AG09309 (cell line): ENCODE results near the gene ZMIZ1.

ENCODE experiments used
- DNase-seq: peaks from one replicate; pipeline ENCODE4 v3.0.0-alpha.2; 2010; ENCODE audit warnings: low read depth
- H3K4me3 ChIP-seq: 2 replicates; pipeline ENCODE4 v1.5.1; 2011; ENCODE audit warnings: mild to moderate bottlenecking, low read depth, low read length, moderate library complexity; ENCODE audit not compliant: control insufficient read depth
- TF ChIP-seq, protein P1 (sequence below): IDR thresholded peaks from 2 replicates; pipeline ENCODE4 v1.5.1; 2011; ENCODE audit warnings: mild to moderate bottlenecking, low read depth, low read length, inconsistent platforms; ENCODE audit not compliant: insufficient read depth, control insufficient read depth; ENCODE audit errors: missing control alignments

The ZMIZ1 gene

DNA sequence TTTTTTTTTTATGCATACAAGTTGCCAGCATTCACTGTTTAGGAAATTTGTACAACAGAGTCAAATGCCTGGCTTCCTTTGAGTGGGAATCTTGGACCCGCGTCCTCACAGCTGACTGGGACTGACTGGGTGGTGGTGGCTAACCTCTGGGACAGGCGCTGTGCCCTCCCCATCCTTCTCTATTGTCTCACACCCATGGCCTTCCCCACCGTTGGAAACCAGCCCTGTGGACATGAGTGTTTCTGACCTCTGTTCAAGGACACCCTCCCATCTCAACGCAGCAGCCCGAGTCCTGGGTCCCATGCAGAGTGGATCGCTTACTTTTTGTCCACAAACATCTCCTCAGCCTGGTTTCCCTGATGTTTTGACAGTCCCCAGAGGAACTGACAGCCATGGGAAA, 153.4 kb downstream of the ZMIZ1 start:
- TF ChIP-seq, protein P1, sequence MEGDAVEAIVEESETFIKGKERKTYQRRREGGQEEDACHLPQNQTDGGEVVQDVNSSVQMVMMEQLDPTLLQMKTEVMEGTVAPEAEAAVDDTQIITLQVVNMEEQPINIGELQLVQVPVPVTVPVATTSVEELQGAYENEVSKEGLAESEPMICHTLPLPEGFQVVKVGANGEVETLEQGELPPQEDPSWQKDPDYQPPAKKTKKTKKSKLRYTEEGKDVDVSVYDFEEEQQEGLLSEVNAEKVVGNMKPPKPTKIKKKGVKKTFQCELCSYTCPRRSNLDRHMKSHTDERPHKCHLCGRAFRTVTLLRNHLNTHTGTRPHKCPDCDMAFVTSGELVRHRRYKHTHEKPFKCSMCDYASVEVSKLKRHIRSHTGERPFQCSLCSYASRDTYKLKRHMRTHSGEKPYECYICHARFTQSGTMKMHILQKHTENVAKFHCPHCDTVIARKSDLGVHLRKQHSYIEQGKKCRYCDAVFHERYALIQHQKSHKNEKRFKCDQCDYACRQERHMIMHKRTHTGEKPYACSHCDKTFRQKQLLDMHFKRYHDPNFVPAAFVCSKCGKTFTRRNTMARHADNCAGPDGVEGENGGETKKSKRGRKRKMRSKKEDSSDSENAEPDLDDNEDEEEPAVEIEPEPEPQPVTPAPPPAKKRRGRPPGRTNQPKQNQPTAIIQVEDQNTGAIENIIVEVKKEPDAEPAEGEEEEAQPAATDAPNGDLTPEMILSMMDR: no peak
- no peak for DNase-seq

DNA sequence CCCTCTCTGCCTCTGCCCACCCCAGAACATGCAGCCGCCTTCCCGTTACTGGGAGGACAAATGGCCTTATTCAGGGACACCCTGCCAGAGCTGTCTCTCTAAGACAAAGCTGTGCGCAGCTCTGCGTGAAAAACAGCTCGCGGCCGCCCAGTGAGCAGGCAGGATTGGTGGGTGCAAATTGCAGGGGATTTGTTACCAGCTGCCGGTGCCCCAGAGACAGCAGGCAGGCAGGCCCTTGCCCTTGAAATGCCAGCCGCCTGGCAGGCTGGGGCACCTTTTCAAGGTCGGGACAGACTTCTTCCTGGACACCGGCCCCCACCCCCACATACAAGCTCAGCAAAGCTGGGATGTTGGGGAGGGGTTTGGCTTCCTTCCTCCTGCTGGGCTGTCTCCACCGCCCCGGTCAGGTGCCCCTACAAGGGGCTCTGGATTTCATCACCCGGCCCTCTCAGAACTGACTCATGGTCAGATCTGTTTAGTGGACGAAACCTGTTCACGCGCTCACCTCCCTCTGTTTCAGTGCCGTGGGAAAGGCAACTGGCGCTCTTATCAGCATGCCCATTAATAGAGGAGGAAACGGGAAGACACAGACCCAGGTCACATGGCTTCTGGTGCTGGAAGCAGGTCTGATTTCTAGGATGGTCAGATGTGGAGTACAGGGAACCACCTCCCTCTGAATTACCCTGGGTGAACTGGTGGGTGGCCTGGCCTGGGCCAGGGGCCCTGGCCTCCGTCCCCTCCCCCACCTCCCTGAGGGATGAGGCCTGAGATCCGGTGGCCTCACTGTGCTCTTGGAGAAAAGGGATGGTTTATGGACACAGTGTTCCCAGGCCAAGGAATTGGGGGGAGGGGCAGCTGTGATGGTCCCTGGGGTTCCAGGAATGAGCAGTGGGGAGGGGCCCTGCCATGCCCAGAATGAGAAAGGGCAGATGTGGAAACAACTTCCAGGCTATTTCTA, 154.6 kb downstream of the ZMIZ1 start:
- DNase-seq: no peak
- H3K4me3 ChIP-seq: no peak overlapping the region
- TF ChIP-seq, protein P1: no peak

More for the DNA sequence above, 153.4 kb downstream of the ZMIZ1 start:
- H3K4me3 ChIP-seq: no peak overlapping the region

DNA sequence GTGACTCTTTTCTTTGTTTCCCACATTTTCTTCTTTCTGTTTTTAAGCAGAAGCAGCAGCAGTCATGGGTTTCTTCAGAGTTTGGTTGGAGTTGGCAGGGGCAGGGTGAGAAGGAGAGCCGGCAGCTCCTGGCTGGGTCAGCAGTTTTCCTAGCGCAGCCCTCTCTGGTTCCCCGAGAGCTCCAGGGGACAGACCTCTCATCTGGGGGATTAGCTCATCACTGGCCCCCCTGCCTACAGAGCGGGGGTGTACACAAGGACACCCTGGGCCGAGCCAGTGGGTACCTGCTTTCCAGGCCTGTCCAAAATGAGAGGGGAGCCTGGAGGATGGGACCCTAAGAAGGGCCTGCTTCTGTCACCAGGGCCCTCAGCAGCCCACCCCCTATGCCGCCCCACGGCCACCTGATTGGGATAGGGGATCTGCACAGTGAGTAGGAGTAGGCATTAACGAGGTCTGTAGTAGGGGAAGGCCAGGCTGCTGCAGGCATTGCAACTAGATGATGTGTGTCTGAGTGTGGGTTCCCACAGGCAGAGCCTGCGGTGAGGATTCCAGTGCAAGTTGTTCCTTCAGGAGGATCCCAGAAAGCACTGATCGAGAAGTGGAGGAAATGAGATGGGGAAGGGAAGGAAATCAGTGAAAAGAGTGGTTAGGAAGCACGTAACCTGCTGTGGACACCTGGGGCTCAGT, 155.6 kb downstream of the ZMIZ1 start:
- no peak for DNase-seq
- TF ChIP-seq, protein P1: no peak
- no peak overlapping the region for H3K4me3 ChIP-seq

DNA sequence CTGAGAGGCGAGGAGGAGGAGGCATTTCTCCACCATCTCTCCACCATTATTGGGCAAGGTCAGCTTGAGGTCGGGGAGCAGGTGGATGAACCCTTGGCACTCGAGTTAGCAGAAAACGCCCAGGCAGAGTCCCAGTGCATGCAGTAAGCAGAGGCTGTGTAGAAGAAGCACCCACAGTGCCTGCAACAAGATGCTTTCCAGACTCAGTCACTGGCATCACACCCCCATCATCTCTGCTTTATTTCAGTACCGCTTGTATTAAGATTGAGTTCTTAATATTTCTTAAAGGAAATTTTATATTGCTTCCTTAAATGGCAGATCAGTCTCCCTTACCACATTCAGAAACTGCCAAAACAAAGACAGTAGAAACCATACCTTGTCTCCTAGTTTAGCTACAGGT, 156.2 kb downstream of the ZMIZ1 start:
- DNase-seq: no peak
- H3K4me3 ChIP-seq: no peak overlapping the region
- TF ChIP-seq, protein P1: no peak

DNA sequence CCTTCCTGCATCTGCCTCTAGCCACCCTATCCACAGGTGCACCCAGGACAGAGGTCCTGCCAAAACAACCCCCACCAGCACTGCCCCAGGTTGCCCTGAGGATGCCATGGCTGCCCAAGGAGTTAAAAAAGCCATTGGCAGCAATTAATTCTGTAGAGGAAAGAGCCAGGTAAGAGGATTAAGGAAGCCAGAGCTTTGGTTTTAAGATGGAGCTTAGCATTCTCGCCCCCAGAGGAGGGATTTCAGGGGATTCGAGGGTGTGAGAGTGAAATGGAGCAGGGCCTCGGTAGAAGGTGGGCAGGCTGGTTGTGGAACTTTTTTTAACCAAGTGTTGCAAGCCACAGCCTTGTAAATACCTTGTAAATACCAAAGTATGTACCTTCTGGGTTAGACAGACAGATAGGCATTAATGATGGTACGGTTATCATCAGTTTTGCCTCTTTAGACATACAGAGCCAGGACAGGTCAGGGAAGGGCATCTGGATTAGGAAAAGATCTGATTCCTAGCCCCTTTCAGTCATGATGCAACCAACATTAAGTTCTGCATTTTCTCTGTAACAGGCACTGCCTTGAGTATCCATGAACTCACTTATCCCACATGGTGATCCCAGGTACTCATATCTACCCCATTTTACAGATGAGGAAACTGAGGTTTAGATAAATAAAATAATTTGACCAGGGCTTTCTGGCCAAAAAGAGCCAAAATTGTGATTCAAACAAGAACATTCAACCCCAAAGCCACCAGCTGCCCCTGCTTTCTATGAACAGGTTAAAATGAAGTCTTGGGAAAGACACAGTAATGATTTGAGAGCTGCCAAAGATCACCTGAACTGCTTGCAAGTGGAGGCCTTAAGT, 157.9 kb downstream of the ZMIZ1 start:
- TF ChIP-seq, protein P1: no peak
- no peak for DNase-seq
- H3K4me3 ChIP-seq: no peak overlapping the region

DNA sequence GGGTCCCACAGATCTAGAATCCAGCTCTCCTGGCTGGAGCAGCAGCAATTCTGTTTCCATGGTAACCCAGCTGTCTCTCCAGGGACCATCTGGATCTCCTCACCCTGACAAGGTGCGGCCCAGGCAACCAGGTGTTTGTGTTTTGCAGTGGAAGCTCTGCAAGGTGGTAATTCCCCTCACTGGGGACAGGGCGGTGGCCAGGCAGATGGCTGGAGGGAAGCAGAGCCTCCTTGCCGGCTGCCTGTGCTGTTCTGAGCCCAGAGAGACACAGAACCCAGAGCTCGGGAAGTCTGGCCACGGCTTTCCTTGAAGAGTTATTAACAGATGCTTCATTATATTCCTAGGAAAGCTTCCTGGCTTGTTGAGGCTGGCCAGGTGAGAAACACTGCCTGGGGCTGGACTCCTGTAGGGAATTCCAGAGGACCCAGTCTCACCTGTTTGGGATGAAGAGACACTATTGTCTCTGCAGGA, 160.3 kb downstream of the ZMIZ1 start:
- no peak for DNase-seq
- TF ChIP-seq, protein P1: no peak
- H3K4me3 ChIP-seq: no peak overlapping the region
